Fibroblast of skin of scalp (primary cell): ENCODE data around the gene PRR22.
"Not testable (repeated sequence)": the region's sequence is repeated elsewhere in the genome, so short reads cannot be mapped to it uniquely, and the experiment has no call there.

Source experiments
- DNase-seq: peaks from one replicate; pipeline ENCODE4 v3.0.0-alpha.2; 2013

Gene PRR22

GRCh38 chr19:5749505-5749904 lies 35.0 kb downstream of the PRR22 start:
- DNase-seq, result no peak

GRCh38 chr19:5748920-5749319 lies 35.6 kb downstream of the PRR22 start:
- DNase-seq, result not testable (repeated sequence)

GRCh38 chr19:5744999-5745398 lies 39.5 kb downstream of the PRR22 start:
- not testable (repeated sequence) for DNase-seq

GRCh38 chr19:5743630-5744029 lies 40.9 kb downstream of the PRR22 start:
- no peak for DNase-seq

GRCh38 chr19:5742051-5742450 lies 42.5 kb downstream of the PRR22 start:
- no peak for DNase-seq

- no peak for DNase-seq
Measured at GRCh38 chr19:5738423-5738822, 46.1 kb downstream of the PRR22 start.

- DNase-seq, result not testable (repeated sequence)
Measured at GRCh38 chr19:5733172-5733571, 51.4 kb downstream of the PRR22 start.
